Spleen (tissue), 7 donors: ENCODE measurements around the gene SNAPC5.
"Not testable (repeated sequence)": the region's sequence is repeated elsewhere in the genome, so short reads cannot be mapped to it uniquely, and the experiment has no call there.

Experiments used
- CTCF ChIP-seq, 11 experiments: fragments of 200-600 bp in 7 of 11; fragments of 450-650 bp in 4 of 11; sonication (generic) in 4 of 11; IDR thresholded peaks in 8 of 11; conservative IDR thresholded peaks in 3 of 11; 1 replicate in 7 of 11; 2 replicates in 4 of 11; pipeline versions ENCODE4 v1.4.0 to v1.8.0; 2016 to 2021; ENCODE audit warnings: antibody characterized with exemption in 11 of 11, inconsistent platforms in 4 of 11, mild to moderate bottlenecking in 1 of 11
- POLR2A ChIP-seq, 3 donors: fragments of 450-650 bp; IDR thresholded peaks; one replicate each; pipeline ENCODE4 v1.5.1; 2017; ENCODE audit warnings: antibody characterized with exemption in 3 of 3, mild to moderate bottlenecking in 1 of 3
- donor health status: DM: no; HTN: no; CAD: no; lungs with moderate emphysema.
- donor health status: DM: no; HTN: no; CAD: no.
- donor health status: DM: no; HTN: no; CAD: no.

DNA sequence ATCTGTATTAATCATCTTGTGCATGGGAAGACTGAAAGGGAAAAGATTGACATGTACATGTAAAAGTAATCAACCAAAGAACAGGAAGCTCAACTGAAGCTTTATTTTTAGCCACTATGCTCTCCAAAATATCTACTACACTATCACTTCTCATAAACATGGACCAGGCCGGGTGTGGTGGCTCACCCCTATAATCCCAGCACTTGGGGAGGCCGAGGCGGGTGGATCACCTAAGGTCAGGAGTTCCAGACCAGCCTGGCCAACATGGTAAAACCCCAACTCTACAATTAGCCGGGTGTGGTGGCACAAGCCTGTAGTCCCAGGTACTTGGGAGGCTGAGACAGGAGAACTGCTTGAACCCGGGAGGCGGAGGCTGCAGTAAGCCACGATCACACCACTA lies 2.8 kb upstream of the SNAPC5 start:
- not testable (repeated sequence) for TF ChIP-seq POLR2A (IDR thresholded peaks at IDR 0.05); CTCF (IDR thresholded peaks at IDR 0.05 in 8 of 11, conservative IDR thresholded peaks at IDR 0.05 in 3 of 11)
